Neural cell (in vitro differentiated cells): Measurements from ENCODE around the gene CDC37L1. TPM values are rescaled to one million over a fixed set of nuclear protein-coding genes. Genes with fewer than 3 reads are reported as not detected.

Experiments used
- H2AFZ ChIP-seq: fragments of 200-600, 300-800 bp; sonication (generic), shearing (Covaris generic); 2 replicates; pipeline ENCODE4 v1.6.0; 2014; ENCODE audit warnings: low read depth, mild to moderate bottlenecking, antibody characterized with exemption, low read length, moderate library complexity
- H3F3A ChIP-seq: fragments of 200-600 bp; shearing (Covaris generic); 2 replicates; pipeline ENCODE4 v1.6.1; 2016; ENCODE audit warnings: mild to moderate bottlenecking, moderate library complexity, mixed read lengths, antibody characterized with exemption, low read length; ENCODE audit not compliant: insufficient read depth, poor library complexity, severe bottlenecking
- H3K27ac ChIP-seq: fragments of 200-600, 300-800 bp; sonication (generic), shearing (Covaris generic); 2 replicates; pipeline ENCODE4 v1.5.1; 2014; ENCODE audit warnings: mild to moderate bottlenecking, low read length, moderate library complexity
- H3K27me3 ChIP-seq: fragments of 300-800, 200-600 bp; sonication (generic), shearing (Covaris generic); 2 replicates; pipeline ENCODE4 v1.6.0; 2014; ENCODE audit warnings: mild to moderate bottlenecking, low read depth, low read length, moderate library complexity; ENCODE audit not compliant: insufficient read depth
- H3K36me3 ChIP-seq: fragments of 300-800, 200-600 bp; sonication (generic), shearing (Covaris generic); 2 replicates; pipeline ENCODE4 v1.5.1; 2014; ENCODE audit warnings: mild to moderate bottlenecking, antibody characterized with exemption, low read length, moderate library complexity; ENCODE audit not compliant: insufficient read depth
- H3K4me2 ChIP-seq: fragments of 300-800, 200-600 bp; sonication (generic), shearing (Covaris generic); 2 replicates; pipeline ENCODE4 v1.6.0; 2014; ENCODE audit warnings: mild to moderate bottlenecking, low read length
- H3K4me3 ChIP-seq: fragments of 300-800, 200-600 bp; sonication (generic), shearing (Covaris generic); 2 replicates; pipeline ENCODE4 v1.5.1; 2014; ENCODE audit warnings: mild to moderate bottlenecking, low read length, moderate library complexity
- H3K79me2 ChIP-seq: fragments of 200-600 bp; shearing (Covaris generic); replicated peaks from 2 replicates; pipeline ENCODE4 v1.6.0; 2014; ENCODE audit warnings: mild to moderate bottlenecking, low read length, moderate library complexity; ENCODE audit not compliant: insufficient read depth
- H3K9ac ChIP-seq: fragments of 300-800, 200-600 bp; sonication (generic), shearing (Covaris generic); 2 replicates; pipeline ENCODE4 v1.6.1; 2016; ENCODE audit warnings: mild to moderate bottlenecking, low read length, mixed read lengths
- H3K9me2 ChIP-seq: fragments of 200-600 bp; shearing (Covaris generic); 2 replicates; pipeline ENCODE4 v1.6.1; 2016; ENCODE audit warnings: mild to moderate bottlenecking, low read length, mixed read lengths; ENCODE audit not compliant: insufficient read depth
- H3K9me3 ChIP-seq: fragments of 200-600, 300-800 bp; sonication (generic), shearing (Covaris generic); 2 replicates; pipeline ENCODE4 v1.6.1; 2016; ENCODE audit warnings: mild to moderate bottlenecking, mixed run types, low read length, moderate library complexity, mixed read lengths
- H4K20me1 ChIP-seq: fragments of 200-600 bp; shearing (Covaris generic); 2 replicates; pipeline ENCODE4 v1.6.1; 2016; ENCODE audit warnings: mild to moderate bottlenecking, mixed run types; ENCODE audit not compliant: insufficient read depth
- CTCF ChIP-seq: fragments of 450-650 bp; IDR thresholded peaks from 2 replicates; pipeline ENCODE4 v1.5.1; 2014; ENCODE audit warnings: antibody characterized with exemption, mild to moderate bottlenecking, moderate library complexity; ENCODE audit not compliant: poor library complexity, severe bottlenecking
- EP300 ChIP-seq: fragments of 450-650 bp; conservative IDR thresholded peaks from 2 replicates; pipeline ENCODE4 v1.6.1; 2014; ENCODE audit warnings: antibody characterized with exemption, mild to moderate bottlenecking, moderate library complexity; ENCODE audit not compliant: poor library complexity, severe bottlenecking
- EZH2 ChIP-seq: fragments of 200-600, 300-800 bp; shearing (Covaris generic), sonication (generic); IDR thresholded peaks from 2 replicates; pipeline ENCODE4 v1.6.1; 2014; ENCODE audit warnings: antibody characterized with exemption, low read length, borderline replicate concordance, mild to moderate bottlenecking; ENCODE audit not compliant: insufficient read depth, poor library complexity, severe bottlenecking
- MXI1 ChIP-seq: fragments of 450-650 bp; conservative IDR thresholded peaks from 2 replicates; pipeline ENCODE4 v1.6.1; 2014; ENCODE audit warnings: antibody characterized with exemption, mild to moderate bottlenecking; ENCODE audit not compliant: poor library complexity, severe bottlenecking
- POLR2AphosphoS5 ChIP-seq: IDR thresholded peaks from 2 replicates; pipeline ENCODE4 v1.6.1; 2012
- RAD21 ChIP-seq: fragments of 450-650 bp; conservative IDR thresholded peaks from 2 replicates; pipeline ENCODE4 v1.6.1; 2014; ENCODE audit warnings: antibody characterized with exemption, mild to moderate bottlenecking, moderate library complexity
- REST ChIP-seq: IDR thresholded peaks from 2 replicates; pipeline ENCODE4 v1.6.1; 2012; ENCODE audit warnings: borderline replicate concordance
- SMC3 ChIP-seq: fragments of 450-650 bp; conservative IDR thresholded peaks from 2 replicates; pipeline ENCODE4 v1.6.1; 2014; ENCODE audit warnings: antibody characterized with exemption, mild to moderate bottlenecking, moderate library complexity; ENCODE audit not compliant: poor library complexity
- TAF1 ChIP-seq: IDR thresholded peaks from 2 replicates; pipeline ENCODE4 v1.6.1; 2012; ENCODE audit warnings: low read depth
- polyA plus RNA-seq: library from polyadenylated mRNA; depleted of rRNA; stranded (reverse); fragments of >200 nt; gene quantifications from 2 replicates; pipeline ENCODE4 v1.2.3, GENCODE V29; 2014

Gene CDC37L1
- polyA plus RNA-seq, 1 donor from 2014 or later: 34.7 TPM

GRCh38 chr9:4732890-4733289 is 53.5 kb downstream of the CDC37L1 start:
- no peak overlapping the region for H3K4me2 ChIP-seq
- H2AFZ ChIP-seq: no peak overlapping the region
- H3K36me3 ChIP-seq: no peaks in the 10 kb centered on the region
- H3K9me2 ChIP-seq: no peaks in the 10 kb centered on the region
- H3F3A ChIP-seq: no peaks in the 10 kb centered on the region
- H3K9me3 ChIP-seq: no peaks in the 10 kb centered on the region
- no peak overlapping the region for H3K27ac ChIP-seq
- H3K27me3 ChIP-seq: no peaks in the 10 kb centered on the region
- no peak for TF ChIP-seq SMC3
- no peak for TF ChIP-seq CTCF
- TF ChIP-seq REST: no peak
- TF ChIP-seq RAD21: no peak
- no peak for TF ChIP-seq POLR2AphosphoS5
- TF ChIP-seq EP300: no peak
- TF ChIP-seq TAF1: no peak
- no peak for TF ChIP-seq MXI1
- no peak for TF ChIP-seq EZH2
- peaks cover 51% of the 10 kb centered on the region for H3K79me2 ChIP-seq
- H3K9ac ChIP-seq: no peak overlapping the region
- H3K4me3 ChIP-seq: no peak overlapping the region
- H4K20me1 ChIP-seq: no peaks in the 10 kb centered on the region

GRCh38 chr9:4734150-4734549 is 54.8 kb downstream of the CDC37L1 start:
- TF ChIP-seq REST (no peak), TAF1 (no peak), MXI1 (no peak), POLR2AphosphoS5 (no peak), EP300 (no peak), RAD21 (no peak), EZH2 (no peak), CTCF (no peak), SMC3 (no peak)
- H3K27ac ChIP-seq: no peak overlapping the region
- H3K9ac ChIP-seq: no peak overlapping the region
- no peaks in the 10 kb centered on the region for H3F3A ChIP-seq
- H3K27me3 ChIP-seq: no peaks in the 10 kb centered on the region
- H3K9me2 ChIP-seq: no peaks in the 10 kb centered on the region
- peaks cover 63% of the 10 kb centered on the region for H3K79me2 ChIP-seq
- H3K4me2 ChIP-seq: no peak overlapping the region
- H3K4me3 ChIP-seq: no peak overlapping the region
- H3K9me3 ChIP-seq: no peaks in the 10 kb centered on the region
- H4K20me1 ChIP-seq: no peaks in the 10 kb centered on the region
- no peak overlapping the region for H2AFZ ChIP-seq
- H3K36me3 ChIP-seq: no peaks in the 10 kb centered on the region
